Measurements from ENCODE around the gene TSHZ2.

The TSHZ2 gene

DNA sequence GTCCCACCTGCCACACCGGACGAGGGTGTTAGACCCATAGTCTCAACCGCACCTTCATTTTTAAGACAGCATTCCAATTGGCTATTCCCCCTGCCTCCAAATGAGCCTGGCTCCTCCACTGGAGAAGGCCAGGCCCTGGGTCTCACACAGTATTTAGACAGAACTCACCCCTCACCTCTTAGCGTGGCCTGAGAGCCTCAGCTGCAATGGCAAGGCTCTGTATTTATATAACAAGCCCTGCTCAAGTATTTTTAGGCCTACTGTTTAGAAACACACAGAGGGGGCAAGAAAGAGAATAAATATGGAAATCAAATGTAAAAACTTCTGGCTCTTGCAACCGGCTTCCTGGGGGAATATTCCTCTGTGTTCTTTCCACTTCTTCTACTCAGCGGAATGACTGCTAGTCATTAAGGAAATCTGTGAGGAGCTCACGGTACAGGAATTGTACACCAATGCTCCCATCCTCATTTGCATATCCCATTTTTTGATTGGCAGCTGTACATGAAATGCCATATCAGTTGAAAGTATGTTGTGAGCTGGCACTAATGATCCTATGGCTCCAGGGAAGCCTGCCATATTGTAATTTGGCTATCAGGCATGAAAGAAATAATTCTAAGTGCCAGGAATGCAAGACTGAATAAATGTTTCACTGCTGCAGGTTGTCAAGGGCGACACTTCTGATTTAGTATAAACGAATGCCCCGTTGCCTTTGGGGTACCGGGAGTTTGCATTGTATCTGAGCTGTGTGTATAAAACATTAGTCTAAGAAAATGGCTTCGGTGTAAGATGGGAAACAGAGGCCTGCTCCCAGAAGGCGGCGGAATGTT lies 414.0 kb downstream of the TSHZ2 start:
- DNase-seq (ENCODE audit: extremely low read depth, low read depth) = no peak
- TF ChIP-seq, protein P1, sequence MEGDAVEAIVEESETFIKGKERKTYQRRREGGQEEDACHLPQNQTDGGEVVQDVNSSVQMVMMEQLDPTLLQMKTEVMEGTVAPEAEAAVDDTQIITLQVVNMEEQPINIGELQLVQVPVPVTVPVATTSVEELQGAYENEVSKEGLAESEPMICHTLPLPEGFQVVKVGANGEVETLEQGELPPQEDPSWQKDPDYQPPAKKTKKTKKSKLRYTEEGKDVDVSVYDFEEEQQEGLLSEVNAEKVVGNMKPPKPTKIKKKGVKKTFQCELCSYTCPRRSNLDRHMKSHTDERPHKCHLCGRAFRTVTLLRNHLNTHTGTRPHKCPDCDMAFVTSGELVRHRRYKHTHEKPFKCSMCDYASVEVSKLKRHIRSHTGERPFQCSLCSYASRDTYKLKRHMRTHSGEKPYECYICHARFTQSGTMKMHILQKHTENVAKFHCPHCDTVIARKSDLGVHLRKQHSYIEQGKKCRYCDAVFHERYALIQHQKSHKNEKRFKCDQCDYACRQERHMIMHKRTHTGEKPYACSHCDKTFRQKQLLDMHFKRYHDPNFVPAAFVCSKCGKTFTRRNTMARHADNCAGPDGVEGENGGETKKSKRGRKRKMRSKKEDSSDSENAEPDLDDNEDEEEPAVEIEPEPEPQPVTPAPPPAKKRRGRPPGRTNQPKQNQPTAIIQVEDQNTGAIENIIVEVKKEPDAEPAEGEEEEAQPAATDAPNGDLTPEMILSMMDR (IDR thresholded peaks at IDR 0.05; ENCODE audit: low read depth, low read length, missing control alignments) = no peak
- no peak overlapping the region for H3K4me3 ChIP-seq (replicated peaks; ENCODE audit: low read depth, low read length)

DNA sequence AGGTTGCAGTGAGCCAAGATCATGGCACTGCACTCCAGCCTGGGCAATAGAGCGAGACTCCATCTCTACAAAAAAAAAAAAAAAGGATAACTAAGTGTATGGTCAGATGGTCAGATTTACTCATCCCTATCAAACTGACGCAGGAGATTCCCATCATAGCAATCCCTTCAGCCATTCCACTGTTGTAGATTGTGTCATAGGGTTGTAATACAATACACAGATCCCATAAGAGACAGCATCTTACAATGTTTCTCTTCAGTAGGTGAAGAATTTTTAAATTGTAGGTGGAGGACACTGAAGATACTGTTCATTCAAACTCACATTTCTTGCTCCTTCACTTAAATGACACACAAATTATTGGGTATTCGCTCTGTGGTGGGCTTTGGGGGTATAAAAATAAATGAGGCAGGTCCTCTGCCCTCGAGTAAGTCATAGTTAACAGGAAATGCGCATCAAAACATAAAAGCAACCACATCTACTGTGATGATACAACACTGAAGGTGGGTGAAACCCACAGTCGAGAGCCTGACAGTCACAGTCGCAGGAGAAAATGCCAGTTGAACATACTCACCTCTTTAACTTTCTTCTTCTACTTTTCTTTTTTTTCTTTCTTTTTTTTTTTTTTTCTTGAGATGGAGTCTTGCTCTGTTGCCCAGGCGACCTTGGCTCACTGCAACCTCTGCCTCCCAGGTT lies 416.0 kb downstream of the TSHZ2 start:
- H3K4me3 ChIP-seq (replicated peaks; ENCODE audit: low read depth, low read length) = no peak overlapping the region
- TF ChIP-seq, protein P1 (IDR thresholded peaks at IDR 0.05; ENCODE audit: low read depth, low read length, missing control alignments) = no peak
- no peak for DNase-seq (ENCODE audit: extremely low read depth, low read depth)

DNA sequence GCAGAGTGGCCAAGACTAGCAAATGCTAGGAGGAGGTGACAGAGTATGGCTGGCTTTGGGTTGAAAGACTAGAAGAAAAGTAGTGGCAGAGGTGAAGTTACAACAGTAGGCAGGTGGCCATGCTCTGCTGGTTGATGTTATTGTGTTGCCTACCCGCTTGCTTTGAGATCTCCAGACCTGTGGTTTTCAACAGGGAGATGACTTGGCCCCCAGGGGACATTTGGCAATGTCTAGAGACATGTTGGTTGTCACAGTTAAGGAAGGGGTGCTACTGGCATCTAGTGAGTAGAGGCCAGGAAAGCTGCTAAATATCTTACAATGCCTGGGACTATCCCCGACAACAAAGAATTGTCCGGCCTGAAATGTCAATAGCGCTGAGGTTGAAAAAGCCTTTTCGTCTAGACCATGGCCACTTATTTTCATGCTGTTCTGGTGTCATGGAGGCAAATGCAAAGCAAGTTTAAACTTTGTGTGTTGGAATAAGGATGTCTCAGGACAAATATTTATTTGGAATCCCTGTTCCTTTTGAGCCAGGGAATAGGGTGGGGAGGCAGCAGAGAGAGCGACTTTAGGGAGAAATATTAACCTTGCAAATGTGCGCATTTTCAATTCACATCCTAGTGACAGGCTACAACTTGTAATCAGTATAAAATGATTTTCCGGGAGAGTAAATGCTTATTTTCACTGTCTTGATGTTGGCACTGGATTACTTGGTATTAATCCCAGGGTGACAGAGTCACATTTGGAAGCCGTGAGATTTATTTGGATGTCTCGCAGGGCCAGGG lies 417.6 kb downstream of the TSHZ2 start:
- DNase-seq (ENCODE audit: extremely low read depth, low read depth) = no peak
- TF ChIP-seq, protein P1 (IDR thresholded peaks at IDR 0.05; ENCODE audit: low read depth, low read length, missing control alignments) = no peak
- H3K4me3 ChIP-seq (replicated peaks; ENCODE audit: low read depth, low read length) = no peak overlapping the region

DNA sequence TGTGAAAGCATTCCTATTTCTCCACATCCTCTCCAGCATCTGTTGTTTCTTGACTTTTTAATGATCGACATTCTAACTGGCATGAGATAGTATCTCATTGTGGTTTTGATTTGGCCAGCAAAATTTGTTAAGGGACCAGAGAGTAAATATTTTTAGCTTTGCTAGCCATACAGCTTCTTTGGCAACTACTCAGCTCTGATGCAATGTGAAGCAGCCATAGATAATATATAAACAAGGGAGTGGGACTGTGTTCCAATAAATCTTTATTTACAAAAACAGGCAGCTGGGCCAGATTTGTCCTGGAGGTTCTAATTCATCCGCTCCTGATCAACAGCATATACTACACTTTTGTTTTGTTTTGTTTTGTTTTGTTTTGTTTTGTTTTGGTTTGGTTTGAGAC lies 418.6 kb downstream of the TSHZ2 start:
- no peak overlapping the region for H3K4me3 ChIP-seq (replicated peaks; ENCODE audit: low read depth, low read length)
- DNase-seq (ENCODE audit: extremely low read depth, low read depth) = no peak
- TF ChIP-seq, protein P1 (IDR thresholded peaks at IDR 0.05; ENCODE audit: low read depth, low read length, missing control alignments) = no peak

DNA sequence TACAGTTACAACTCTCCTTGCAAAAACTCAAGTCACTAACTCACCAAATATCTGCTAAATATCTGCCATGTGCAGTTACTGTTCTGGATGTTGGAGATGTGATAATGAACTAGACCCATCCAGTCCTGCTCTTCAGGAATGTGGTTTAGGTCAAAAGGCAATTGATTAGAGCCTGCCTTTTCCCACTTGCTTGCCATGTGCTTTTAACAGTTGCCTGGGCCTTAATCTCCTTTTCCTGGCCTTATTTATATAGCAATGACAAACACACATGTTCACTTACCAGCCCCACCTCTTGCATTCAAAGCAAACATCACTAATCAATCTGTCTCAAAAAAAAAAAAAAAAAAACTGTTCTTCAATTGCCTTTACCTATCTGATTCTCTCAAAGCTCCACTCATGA lies 422.3 kb downstream of the TSHZ2 start:
- no peak overlapping the region for H3K4me3 ChIP-seq (replicated peaks; ENCODE audit: low read depth, low read length)
- DNase-seq (ENCODE audit: extremely low read depth, low read depth) = no peak
- TF ChIP-seq, protein P1 (IDR thresholded peaks at IDR 0.05; ENCODE audit: low read depth, low read length, missing control alignments) = no peak

DNA sequence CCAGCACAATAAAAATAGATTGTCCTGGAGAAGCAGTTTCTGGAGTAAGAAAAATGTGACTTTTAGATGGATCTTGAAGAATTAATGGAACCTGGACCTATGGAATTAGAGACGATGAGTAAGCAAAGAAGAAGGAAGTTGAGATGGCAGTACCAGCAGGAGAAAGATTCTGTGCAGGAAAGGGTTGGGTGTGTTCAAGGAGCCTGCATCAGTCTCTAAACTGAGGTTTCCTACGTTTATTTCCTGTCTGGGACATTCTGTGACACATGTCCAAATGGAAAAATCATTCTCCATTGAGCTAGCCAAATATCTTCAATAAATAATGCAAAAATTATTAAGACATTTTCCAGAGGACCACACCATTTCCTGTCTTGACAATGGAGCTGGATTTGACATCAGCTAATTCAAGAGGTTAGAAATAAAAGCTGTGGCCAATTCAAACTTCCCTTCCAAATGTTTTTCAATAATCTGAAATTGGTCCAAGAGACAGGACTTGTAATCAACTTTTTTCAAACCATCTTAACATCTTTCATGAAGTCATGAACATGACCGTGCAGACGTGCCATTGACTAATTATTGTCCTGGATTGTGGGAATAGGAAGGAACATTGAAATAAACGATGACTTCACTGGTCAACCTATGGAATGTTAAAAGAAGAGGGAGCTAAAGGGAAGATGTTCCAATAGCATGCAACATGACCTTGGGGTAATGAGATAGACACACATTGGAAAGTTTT lies 423.2 kb downstream of the TSHZ2 start:
- DNase-seq (ENCODE audit: extremely low read depth, low read depth) = no peak
- no peak overlapping the region for H3K4me3 ChIP-seq (replicated peaks; ENCODE audit: low read depth, low read length)
- TF ChIP-seq, protein P1 (IDR thresholded peaks at IDR 0.05; ENCODE audit: low read depth, low read length, missing control alignments) = no peak
